IMR-90 (cell line): ENCODE data around the gene TMEM179. TPM values are rescaled to one million over a fixed set of nuclear protein-coding genes. Genes with fewer than 3 reads are reported as not detected.

Experiments
- ATAC-seq: fragments of 200-7000 bp; cut with Tn5 transposase; 2 replicates; pipeline ENCODE4 v1.9.1; 2020; ENCODE audit warnings: low read depth, mild to moderate bottlenecking, moderate library complexity
- BruUV-seq: library from RNA; stranded (reverse); fragments of 400-500 nt; replicated peaks from 2 replicates; lab custom pipeline; 2021; lab: Mats Ljungman, UMichigan
- CTCF ChIA-PET: fragments of 300-600 bp; formaldehyde crosslinking; extraction: SDS; loops from one replicate; lab custom pipeline; 2021; ENCODE audit warnings: antibody characterized with exemption; lab: Yijun Ruan, JAX
- POLR2A ChIA-PET: fragments of 300-600 bp; sonication (Branson Sonifier 250); formaldehyde crosslinking; loops from one replicate; lab custom pipeline; 2022; ENCODE audit warnings: antibody characterized with exemption; ENCODE audit not compliant: unreplicated experiment; lab: Charles Lee
- DNase-seq: peaks from one replicate; pipeline ENCODE4 v3.0.0; 2013
- H2AFZ ChIP-seq: replicated peaks from 2 replicates; pipeline ENCODE3; 2013; ENCODE audit warnings: low read length, mild to moderate bottlenecking; ENCODE audit not compliant: poor library complexity
- H2AK5ac ChIP-seq: 2 replicates; pipeline ENCODE4 v1.6.1; 2013; ENCODE audit warnings: low read depth, low read length, inconsistent platforms
- H2AK9ac ChIP-seq: replicated peaks from 2 replicates; pipeline ENCODE3; 2013; ENCODE audit warnings: mild to moderate bottlenecking, low read depth, low read length, moderate library complexity; ENCODE audit not compliant: poor library complexity
- H2BK120ac ChIP-seq: 2 replicates; pipeline ENCODE4 v1.6.1; 2013; ENCODE audit warnings: low read depth, low read length, inconsistent platforms
- H2BK15ac ChIP-seq: 3 replicates; pipeline ENCODE4 v1.6.1; 2013; ENCODE audit warnings: low read depth, low read length, inconsistent platforms
- H2BK20ac ChIP-seq: 2 replicates; pipeline ENCODE4 v1.6.1; 2013; ENCODE audit warnings: low read depth, mild to moderate bottlenecking, inconsistent platforms, low read length, moderate library complexity
- H2BK5ac ChIP-seq: 2 replicates; pipeline ENCODE4 v1.6.1; 2013; ENCODE audit warnings: mild to moderate bottlenecking, low read depth, low read length, inconsistent platforms; ENCODE audit not compliant: poor library complexity, severe bottlenecking
- H3K14ac ChIP-seq: replicated peaks from 2 replicates; pipeline ENCODE4 v1.6.1; 2013; ENCODE audit warnings: low read depth, low read length, inconsistent platforms
- H3K18ac ChIP-seq: 2 replicates; pipeline ENCODE4 v1.6.1; 2013; ENCODE audit warnings: low read depth, low read length, control low read depth
- H3K23ac ChIP-seq: 2 replicates; pipeline ENCODE4 v1.6.1; 2013; ENCODE audit warnings: low read depth, low read length, inconsistent platforms
- H3K27ac ChIP-seq: 2 replicates; pipeline ENCODE4 v1.5.1; 2013; ENCODE audit warnings: mild to moderate bottlenecking, control low read depth, low read length; ENCODE audit not compliant: insufficient read depth
- H3K27me3 ChIP-seq: 2 replicates; pipeline ENCODE4 v1.6.1; 2013; ENCODE audit warnings: low read length; ENCODE audit not compliant: control insufficient read depth, insufficient read depth
- H3K36me3 ChIP-seq: 2 replicates; pipeline ENCODE4 v1.6.1; 2013; ENCODE audit warnings: low read length, mixed read lengths; ENCODE audit not compliant: control insufficient read depth, insufficient read depth
- H3K4ac ChIP-seq: 2 replicates; pipeline ENCODE4 v1.6.1; 2013; ENCODE audit warnings: low read depth, low read length, inconsistent platforms
- H3K4me1 ChIP-seq: 2 replicates; pipeline ENCODE4 v1.6.1; 2013; ENCODE audit warnings: low read length, mixed read lengths; ENCODE audit not compliant: control insufficient read depth, insufficient read depth
- H3K4me2 ChIP-seq: 2 replicates; pipeline ENCODE4 v1.6.1; 2013; ENCODE audit warnings: low read depth, mild to moderate bottlenecking, control low read depth, low read length, moderate library complexity
- H3K4me3 ChIP-seq: 2 replicates; pipeline ENCODE4 v1.5.1; 2013; ENCODE audit warnings: low read depth, mild to moderate bottlenecking, control low read depth, low read length, moderate library complexity; ENCODE audit not compliant: insufficient read depth
- H3K56ac ChIP-seq: 2 replicates; pipeline ENCODE4 v1.6.1; 2013; ENCODE audit warnings: low read length, inconsistent platforms; ENCODE audit not compliant: insufficient read depth; ENCODE audit errors: extremely low read depth
- H3K79me1 ChIP-seq, 2 experiments: 2 replicates each; pipeline ENCODE4 v1.6.1; 2013; ENCODE audit warnings: low read length in 2 of 2, inconsistent platforms in 1 of 2, low read depth in 1 of 2
- H3K9ac ChIP-seq: 2 replicates; pipeline ENCODE4 v1.6.1; 2013; ENCODE audit warnings: low read depth, low read length, control low read depth
- H3K9me1 ChIP-seq: 2 replicates; pipeline ENCODE4 v1.6.1; 2013; ENCODE audit warnings: low read length, inconsistent platforms; ENCODE audit not compliant: insufficient read depth
- H3K9me3 ChIP-seq: 2 replicates; pipeline ENCODE4 v1.6.1; 2013; ENCODE audit warnings: low read length; ENCODE audit not compliant: control insufficient read depth, insufficient read depth
- H4K20me1 ChIP-seq: 2 replicates; pipeline ENCODE4 v1.6.1; 2013; ENCODE audit warnings: low read length, inconsistent platforms; ENCODE audit not compliant: insufficient read depth
- H4K5ac ChIP-seq: 2 replicates; pipeline ENCODE4 v1.6.1; 2013; ENCODE audit warnings: mild to moderate bottlenecking, low read depth, low read length, control low read depth
- H4K8ac ChIP-seq, 2 experiments: 2 replicates each; pipeline ENCODE4 v1.6.1; 2013; ENCODE audit warnings: low read depth in 2 of 2, low read length in 2 of 2, control low read depth in 1 of 2, inconsistent platforms in 1 of 2
- H4K91ac ChIP-seq: 2 replicates; pipeline ENCODE4 v1.6.1; 2013; ENCODE audit warnings: low read depth, low read length, inconsistent platforms; ENCODE audit not compliant: insufficient read depth
- BHLHE40 ChIP-seq: fragments of 150-350 bp; IDR thresholded peaks from 2 replicates; pipeline ENCODE4 v1.6.1; 2016; ENCODE audit warnings: mild to moderate bottlenecking, low read depth, low read length
- CEBPB ChIP-seq: IDR thresholded peaks from 2 replicates; pipeline ENCODE4 v1.6.1; 2012; ENCODE audit warnings: low read depth, low read length, improper control_type of control experiment
- CHD1 ChIP-seq: IDR thresholded peaks from 2 replicates; pipeline ENCODE4 v1.6.1; 2012; ENCODE audit warnings: low read depth, low read length, improper control_type of control experiment
- FOS ChIP-seq: fragments of 150-350 bp; IDR thresholded peaks from 2 replicates; pipeline ENCODE4 v1.6.1; 2016; ENCODE audit warnings: low read depth, low read length
- MAFK ChIP-seq: IDR thresholded peaks from 2 replicates; pipeline ENCODE4 v1.6.1; 2012; ENCODE audit warnings: low read depth, low read length, improper control_type of control experiment
- MAZ ChIP-seq: IDR thresholded peaks from 2 replicates; pipeline ENCODE4 v1.6.1; 2012; ENCODE audit warnings: low read depth, mild to moderate bottlenecking, low read length, improper control_type of control experiment, moderate library complexity, borderline replicate concordance
- NFE2L2 ChIP-seq: fragments of 150-350 bp; IDR thresholded peaks from 2 replicates; pipeline ENCODE4 v1.6.1; 2016; ENCODE audit warnings: low read depth, mild to moderate bottlenecking, low read length
- POLR2A ChIP-seq: IDR thresholded peaks from 2 replicates; pipeline ENCODE4 v1.6.1; 2012; ENCODE audit warnings: mild to moderate bottlenecking, low read depth, low read length
- RAD21 ChIP-seq: IDR thresholded peaks from 2 replicates; pipeline ENCODE4 v1.6.1; 2012; ENCODE audit warnings: low read length, improper control_type of control experiment
- RCOR1 ChIP-seq: IDR thresholded peaks from 2 replicates; pipeline ENCODE4 v1.6.1; 2012; ENCODE audit warnings: mild to moderate bottlenecking, low read length, improper control_type of control experiment; ENCODE audit not compliant: insufficient replicate concordance
- RFX5 ChIP-seq: IDR thresholded peaks from 2 replicates; pipeline ENCODE4 v1.8.0; 2012; ENCODE audit warnings: low read depth, mild to moderate bottlenecking, low read length, moderate library complexity
- SMC3 ChIP-seq: fragments of 150-350 bp; IDR thresholded peaks from 2 replicates; pipeline ENCODE4 v1.6.1; 2016; ENCODE audit warnings: low read depth, mild to moderate bottlenecking, antibody characterized with exemption, low read length, moderate library complexity
- WGBS, 2 experiments: methylation state at CpG; one replicate each; pipeline versions ENCODE4 v1.1.5 to v1.1.7; 2013; ENCODE audit warnings: missing lambda C conversion rate in 2 of 2; ENCODE audit not compliant: insufficient read length in 1 of 2; ENCODE audit errors: extremely low coverage in 2 of 2; 5-methylcytosine and 5-hydroxymethylcytosine counted together
- dilution Hi-C: fragments of 300-500 bp; cut with HindIII; formaldehyde crosslinking; loops from one replicate; pipeline ENCODE4 v1.14.3; 2018; ENCODE audit warnings: low sequenced_read_pairs; ENCODE audit not compliant: unreplicated experiment
- in situ Hi-C: fragments of 300-500 bp; cut with MboI; formaldehyde crosslinking; loops from 3 replicates; pipeline ENCODE4 v1.14.3; 2019; ENCODE audit warnings: low sequenced_read_pairs, inconsistent platforms, mixed read lengths
- intact Hi-C: fragments of 100-400 bp; cut with micrococcal nuclease; formaldehyde crosslinking; loops from 2 replicates; pipeline ENCODE4 v1.10.0; 2022
- polyA plus RNA-seq, 3 experiments: library from polyadenylated mRNA; depleted of rRNA; stranded (reverse); fragments of >200 nt; gene quantifications; 2 replicates each; pipeline ENCODE4 v1.2.3, GENCODE V29; 2012; ENCODE audit warnings: low replicate concordance in 1 of 3
- total RNA-seq: library from RNA; depleted of rRNA; stranded (reverse); fragments of >200 nt; gene quantifications from 2 replicates; pipeline ENCODE4 v1.2.3, GENCODE V29; 2012
- TF ChIP-seq, protein P1 (sequence below): fragments of 150-350 bp; IDR thresholded peaks from 2 replicates; pipeline ENCODE4 v1.6.1; 2016; ENCODE audit warnings: low read depth, mild to moderate bottlenecking, low read length, moderate library complexity, borderline replicate concordance
- TF ChIP-seq, protein P2 (sequence below): conservative IDR thresholded peaks from 2 replicates; pipeline ENCODE4 v1.5.1; 2012; ENCODE audit warnings: mild to moderate bottlenecking, low read depth, low read length, improper control_type of control experiment
- TF ChIP-seq, protein P3 (sequence below): fragments of 150-350 bp; IDR thresholded peaks from 2 replicates; pipeline ENCODE4 v1.6.1; 2017; ENCODE audit warnings: mild to moderate bottlenecking, antibody characterized with exemption, low read length, low read depth

The TMEM179 gene
- total and polyA plus RNA-seq, 2 of the 4 experiments (the other 2 are of a cell fraction), result not detected

DNA sequence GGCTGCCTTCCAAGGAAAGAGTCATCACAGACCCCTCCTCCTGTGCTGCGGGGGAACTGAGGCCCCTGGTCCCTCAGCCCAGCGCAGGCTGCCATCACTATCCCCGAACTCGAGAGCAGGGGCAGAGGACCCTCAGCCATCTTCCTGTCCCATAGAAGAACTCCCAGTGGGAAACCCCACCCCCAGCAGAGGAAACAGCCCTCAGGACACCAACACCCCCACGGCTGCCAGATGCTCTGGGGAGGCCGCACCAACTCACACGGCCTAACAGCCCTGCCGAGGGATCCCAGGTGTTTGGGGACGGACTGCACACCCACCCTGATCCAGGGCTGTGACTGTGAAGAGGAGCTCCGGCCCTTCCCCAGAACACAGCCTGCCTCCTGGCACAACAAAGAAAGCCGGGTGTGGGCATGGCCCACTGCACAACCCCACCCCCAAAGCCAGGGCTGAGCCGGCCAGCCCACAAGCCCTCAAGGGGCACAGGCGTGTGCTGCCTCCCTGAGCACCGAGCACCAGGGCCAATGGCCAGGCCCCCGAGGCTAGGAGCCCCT is 41.3 kb downstream of the TMEM179 start:
- no peaks in the 10 kb centered on the region for H3K9me3 ChIP-seq
- no peak overlapping the region for H3K56ac ChIP-seq
- H2BK15ac ChIP-seq, result no peak overlapping the region
- intact Hi-C loops, result no loop called here
- TF ChIP-seq POLR2A (no peak), NFE2L2 (no peak), RCOR1 (no peak), RFX5 (no peak), FOS (no peak), MAFK (no peak), CEBPB (no peak), BHLHE40 (no peak), MAZ (no peak), RAD21 (no peak), SMC3 (no peak), CHD1 (no peak)
- TF ChIP-seq, protein P1, sequence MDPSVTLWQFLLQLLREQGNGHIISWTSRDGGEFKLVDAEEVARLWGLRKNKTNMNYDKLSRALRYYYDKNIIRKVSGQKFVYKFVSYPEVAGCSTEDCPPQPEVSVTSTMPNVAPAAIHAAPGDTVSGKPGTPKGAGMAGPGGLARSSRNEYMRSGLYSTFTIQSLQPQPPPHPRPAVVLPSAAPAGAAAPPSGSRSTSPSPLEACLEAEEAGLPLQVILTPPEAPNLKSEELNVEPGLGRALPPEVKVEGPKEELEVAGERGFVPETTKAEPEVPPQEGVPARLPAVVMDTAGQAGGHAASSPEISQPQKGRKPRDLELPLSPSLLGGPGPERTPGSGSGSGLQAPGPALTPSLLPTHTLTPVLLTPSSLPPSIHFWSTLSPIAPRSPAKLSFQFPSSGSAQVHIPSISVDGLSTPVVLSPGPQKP, result no peak
- TF ChIP-seq, protein P2, sequence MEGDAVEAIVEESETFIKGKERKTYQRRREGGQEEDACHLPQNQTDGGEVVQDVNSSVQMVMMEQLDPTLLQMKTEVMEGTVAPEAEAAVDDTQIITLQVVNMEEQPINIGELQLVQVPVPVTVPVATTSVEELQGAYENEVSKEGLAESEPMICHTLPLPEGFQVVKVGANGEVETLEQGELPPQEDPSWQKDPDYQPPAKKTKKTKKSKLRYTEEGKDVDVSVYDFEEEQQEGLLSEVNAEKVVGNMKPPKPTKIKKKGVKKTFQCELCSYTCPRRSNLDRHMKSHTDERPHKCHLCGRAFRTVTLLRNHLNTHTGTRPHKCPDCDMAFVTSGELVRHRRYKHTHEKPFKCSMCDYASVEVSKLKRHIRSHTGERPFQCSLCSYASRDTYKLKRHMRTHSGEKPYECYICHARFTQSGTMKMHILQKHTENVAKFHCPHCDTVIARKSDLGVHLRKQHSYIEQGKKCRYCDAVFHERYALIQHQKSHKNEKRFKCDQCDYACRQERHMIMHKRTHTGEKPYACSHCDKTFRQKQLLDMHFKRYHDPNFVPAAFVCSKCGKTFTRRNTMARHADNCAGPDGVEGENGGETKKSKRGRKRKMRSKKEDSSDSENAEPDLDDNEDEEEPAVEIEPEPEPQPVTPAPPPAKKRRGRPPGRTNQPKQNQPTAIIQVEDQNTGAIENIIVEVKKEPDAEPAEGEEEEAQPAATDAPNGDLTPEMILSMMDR, result no peak
- TF ChIP-seq, protein P3, sequence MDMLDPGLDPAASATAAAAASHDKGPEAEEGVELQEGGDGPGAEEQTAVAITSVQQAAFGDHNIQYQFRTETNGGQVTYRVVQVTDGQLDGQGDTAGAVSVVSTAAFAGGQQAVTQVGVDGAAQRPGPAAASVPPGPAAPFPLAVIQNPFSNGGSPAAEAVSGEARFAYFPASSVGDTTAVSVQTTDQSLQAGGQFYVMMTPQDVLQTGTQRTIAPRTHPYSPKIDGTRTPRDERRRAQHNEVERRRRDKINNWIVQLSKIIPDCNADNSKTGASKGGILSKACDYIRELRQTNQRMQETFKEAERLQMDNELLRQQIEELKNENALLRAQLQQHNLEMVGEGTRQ, result no peak
- H4K8ac ChIP-seq, result no peak overlapping the region
- H2BK5ac ChIP-seq, result no peak overlapping the region
- in situ Hi-C loops, result loop anchor here (25.0 kb wide), 1 partner anchor 476 kb away; the partner anchor contains the start of gene ASPG
- no peak overlapping the region for H2AK5ac ChIP-seq
- ChIA-PET CTCF (no interaction called here), POLR2A (no interaction called here)
- no peaks in the 10 kb centered on the region for H3K79me1 ChIP-seq
- H2AFZ ChIP-seq, result no peak overlapping the region
- no peak overlapping the region for H3K4ac ChIP-seq
- no peak overlapping the region for H4K91ac ChIP-seq
- H3K27me3 ChIP-seq, result peaks cover 2% of the 10 kb centered on the region; the same call in 1 of the 2 replicates
- no peak overlapping the region for H3K18ac ChIP-seq
- H3K36me3 ChIP-seq, result no peaks in the 10 kb centered on the region
- H2AK9ac ChIP-seq, result no peak overlapping the region
- no peak overlapping the region for H3K23ac ChIP-seq
- H2BK20ac ChIP-seq, result no peak overlapping the region
- H3K9me1 ChIP-seq, result no peaks in the 10 kb centered on the region
- H3K4me3 ChIP-seq, result no peak overlapping the region
- H3K9ac ChIP-seq, result no peak overlapping the region
- dilution Hi-C loops, result no loop called here
- no peak overlapping the region for H3K27ac ChIP-seq
- no peak overlapping the region for H3K14ac ChIP-seq
- no peak overlapping the region for H4K5ac ChIP-seq
- 80% methylated on average over 1 of the region's 15 CpGs; no CpG with 5 or more reads in 1 of the 2 experiments for WGBS, 2 experiments
- no peak for DNase-seq
- H4K20me1 ChIP-seq, result no peaks in the 10 kb centered on the region
- no peak for ATAC-seq
- no peaks in the 10 kb centered on the region for H3K4me1 ChIP-seq
- H2BK120ac ChIP-seq, result no peak overlapping the region
- H3K4me2 ChIP-seq, result no peak overlapping the region
- no TSS peak for BruUV-seq
